Ishikawa (cell line): Measurements from ENCODE around the gene CNTNAP5.

Experiments
- CEBPB ChIP-seq: IDR thresholded peaks from 2 replicates; pipeline ENCODE4 v1.6.1; 2012
- CREB1 ChIP-seq: IDR thresholded peaks from 2 replicates; pipeline ENCODE4 v1.6.1; 2012; ENCODE audit warnings: low read depth
- EGR1 ChIP-seq: IDR thresholded peaks from 2 replicates; pipeline ENCODE4 v1.6.1; 2012
- EP300 ChIP-seq: IDR thresholded peaks from 2 replicates; pipeline ENCODE4 v1.6.1; 2012; ENCODE audit warnings: borderline replicate concordance
- FOXM1 ChIP-seq: IDR thresholded peaks from 2 replicates; pipeline ENCODE4 v1.6.1; 2012; ENCODE audit warnings: low read depth, borderline replicate concordance
- NFIC ChIP-seq: IDR thresholded peaks from 2 replicates; pipeline ENCODE4 v1.6.1; 2012
- RAD21 ChIP-seq: IDR thresholded peaks from 2 replicates; pipeline ENCODE4 v1.6.1; 2012; ENCODE audit warnings: low read depth
- TAF1 ChIP-seq: IDR thresholded peaks from 2 replicates; pipeline ENCODE4 v1.6.1; 2012; ENCODE audit warnings: low read depth, mild to moderate bottlenecking
- TCF12 ChIP-seq: IDR thresholded peaks from 2 replicates; pipeline ENCODE4 v1.6.1; 2012; ENCODE audit warnings: low read depth
- TEAD4 ChIP-seq: IDR thresholded peaks from 2 replicates; pipeline ENCODE4 v1.6.1; 2012
- YY1 ChIP-seq: IDR thresholded peaks from 2 replicates; pipeline ENCODE4 v1.6.1; 2012; ENCODE audit warnings: low read depth
- ZBTB7A ChIP-seq: IDR thresholded peaks from 2 replicates; pipeline ENCODE4 v1.6.1; 2012; ENCODE audit warnings: low read depth
- TF ChIP-seq, protein P1 (sequence below): IDR thresholded peaks from 2 replicates; pipeline ENCODE4 v1.6.1; 2012; ENCODE audit warnings: low read depth, mild to moderate bottlenecking
- TF ChIP-seq, protein P2 (sequence below): IDR thresholded peaks from 2 replicates; pipeline ENCODE4 v1.6.1; 2012
- TF ChIP-seq, protein P3 (sequence below): IDR thresholded peaks from 2 replicates; pipeline ENCODE4 v1.6.1; 2012

Gene CNTNAP5

DNA sequence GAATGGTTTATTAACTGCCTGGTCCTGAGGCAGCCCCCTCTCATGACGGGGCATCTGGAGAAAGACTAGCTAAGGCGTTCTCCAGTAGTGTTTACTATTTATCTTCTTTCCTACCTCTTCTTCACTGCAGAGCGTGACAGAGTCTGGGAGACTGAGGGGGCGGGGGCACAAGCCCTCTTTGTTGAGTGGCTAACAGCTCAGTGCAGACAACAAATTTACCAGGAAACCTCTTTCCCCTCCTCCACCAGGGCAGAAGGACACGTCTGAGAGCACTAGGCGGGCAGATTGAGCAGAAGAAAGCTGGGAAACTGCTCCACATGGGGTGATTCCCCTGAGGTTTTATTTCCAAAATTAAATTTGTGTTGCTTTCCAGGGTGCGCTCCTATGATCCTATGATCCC lies 322.1 kb downstream of the CNTNAP5 start:
- TF ChIP-seq TEAD4, result no peak
- no peak for TF ChIP-seq EP300
- no peak for TF ChIP-seq TAF1
- no peak for TF ChIP-seq RAD21
- TF ChIP-seq, protein P1, sequence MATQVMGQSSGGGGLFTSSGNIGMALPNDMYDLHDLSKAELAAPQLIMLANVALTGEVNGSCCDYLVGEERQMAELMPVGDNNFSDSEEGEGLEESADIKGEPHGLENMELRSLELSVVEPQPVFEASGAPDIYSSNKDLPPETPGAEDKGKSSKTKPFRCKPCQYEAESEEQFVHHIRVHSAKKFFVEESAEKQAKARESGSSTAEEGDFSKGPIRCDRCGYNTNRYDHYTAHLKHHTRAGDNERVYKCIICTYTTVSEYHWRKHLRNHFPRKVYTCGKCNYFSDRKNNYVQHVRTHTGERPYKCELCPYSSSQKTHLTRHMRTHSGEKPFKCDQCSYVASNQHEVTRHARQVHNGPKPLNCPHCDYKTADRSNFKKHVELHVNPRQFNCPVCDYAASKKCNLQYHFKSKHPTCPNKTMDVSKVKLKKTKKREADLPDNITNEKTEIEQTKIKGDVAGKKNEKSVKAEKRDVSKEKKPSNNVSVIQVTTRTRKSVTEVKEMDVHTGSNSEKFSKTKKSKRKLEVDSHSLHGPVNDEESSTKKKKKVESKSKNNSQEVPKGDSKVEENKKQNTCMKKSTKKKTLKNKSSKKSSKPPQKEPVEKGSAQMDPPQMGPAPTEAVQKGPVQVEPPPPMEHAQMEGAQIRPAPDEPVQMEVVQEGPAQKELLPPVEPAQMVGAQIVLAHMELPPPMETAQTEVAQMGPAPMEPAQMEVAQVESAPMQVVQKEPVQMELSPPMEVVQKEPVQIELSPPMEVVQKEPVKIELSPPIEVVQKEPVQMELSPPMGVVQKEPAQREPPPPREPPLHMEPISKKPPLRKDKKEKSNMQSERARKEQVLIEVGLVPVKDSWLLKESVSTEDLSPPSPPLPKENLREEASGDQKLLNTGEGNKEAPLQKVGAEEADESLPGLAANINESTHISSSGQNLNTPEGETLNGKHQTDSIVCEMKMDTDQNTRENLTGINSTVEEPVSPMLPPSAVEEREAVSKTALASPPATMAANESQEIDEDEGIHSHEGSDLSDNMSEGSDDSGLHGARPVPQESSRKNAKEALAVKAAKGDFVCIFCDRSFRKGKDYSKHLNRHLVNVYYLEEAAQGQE, result no peak
- no peak for TF ChIP-seq EGR1

DNA sequence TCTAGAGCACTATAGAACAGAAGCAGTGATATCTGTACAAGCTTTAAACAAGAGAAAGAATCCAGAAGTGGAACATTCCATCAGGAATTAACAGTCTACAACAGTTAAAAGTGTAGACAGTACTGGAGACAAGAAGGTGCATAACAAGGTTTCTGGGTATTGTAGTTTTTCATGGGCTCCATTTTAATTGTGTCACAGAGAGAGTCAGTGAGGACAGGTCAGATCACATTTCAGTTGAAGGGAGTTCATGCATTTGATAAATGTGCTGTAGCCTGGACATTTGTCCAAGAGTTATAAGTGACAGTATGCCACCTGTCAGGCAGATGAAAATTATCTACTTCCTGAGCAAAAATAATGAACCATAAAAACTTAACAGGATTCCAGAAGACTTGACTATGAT lies 328.6 kb downstream of the CNTNAP5 start:
- TF ChIP-seq, protein P2, sequence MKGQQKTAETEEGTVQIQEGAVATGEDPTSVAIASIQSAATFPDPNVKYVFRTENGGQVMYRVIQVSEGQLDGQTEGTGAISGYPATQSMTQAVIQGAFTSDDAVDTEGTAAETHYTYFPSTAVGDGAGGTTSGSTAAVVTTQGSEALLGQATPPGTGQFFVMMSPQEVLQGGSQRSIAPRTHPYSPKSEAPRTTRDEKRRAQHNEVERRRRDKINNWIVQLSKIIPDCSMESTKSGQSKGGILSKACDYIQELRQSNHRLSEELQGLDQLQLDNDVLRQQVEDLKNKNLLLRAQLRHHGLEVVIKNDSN, result no peak
- TF ChIP-seq EGR1, result no peak
- TF ChIP-seq TEAD4, result no peak
- no peak for TF ChIP-seq EP300

DNA sequence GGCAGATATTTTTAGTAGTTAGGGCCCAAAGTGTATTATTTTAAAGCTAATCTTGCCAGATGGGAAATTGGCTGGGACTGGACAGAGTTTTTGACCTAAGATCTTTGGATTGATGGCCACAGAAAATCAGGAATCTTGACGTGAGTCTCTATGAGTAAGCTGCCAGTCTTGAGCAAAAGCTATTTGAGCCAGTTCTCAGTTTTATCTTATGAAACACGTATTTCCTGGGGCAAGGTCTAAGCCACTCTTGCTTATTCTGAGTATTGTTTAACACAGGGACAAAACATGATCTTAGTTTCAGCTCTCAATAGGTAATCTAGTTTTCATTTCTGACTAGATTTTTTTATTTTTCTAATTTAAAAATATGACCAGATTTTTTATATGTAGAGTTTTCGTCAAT lies 329.4 kb downstream of the CNTNAP5 start:
- TF ChIP-seq, protein P1, result no peak
- TF ChIP-seq YY1, result no peak
- no peak for TF ChIP-seq ZBTB7A

DNA sequence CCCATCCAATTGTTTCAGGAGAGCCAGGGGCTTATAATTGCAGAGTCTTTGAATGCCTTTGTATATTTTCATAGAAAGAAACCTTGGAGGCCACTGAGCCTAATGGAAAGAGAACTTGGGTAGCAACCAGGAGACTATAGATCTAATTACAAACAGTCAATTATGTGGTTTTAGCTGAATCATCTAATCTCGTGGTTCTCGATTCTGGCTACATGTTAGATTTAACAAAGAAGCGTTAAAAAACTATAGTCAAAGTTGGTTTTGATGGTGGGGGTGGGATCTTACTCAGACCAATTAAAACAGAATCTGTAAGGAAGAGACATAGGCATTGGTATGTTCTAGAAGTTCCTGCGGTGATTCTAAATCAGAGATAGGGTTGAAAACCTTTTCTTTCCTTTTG lies 344.1 kb downstream of the CNTNAP5 start:
- TF ChIP-seq ZBTB7A (no peak), TCF12 (no peak), FOXM1 (no peak), TAF1 (no peak), TEAD4 (no peak), EGR1 (no peak), YY1 (no peak), CEBPB (no peak), NFIC (no peak), RAD21 (no peak)
- TF ChIP-seq, protein P2, result no peak
- TF ChIP-seq, protein P1, result no peak
- TF ChIP-seq, protein P3, sequence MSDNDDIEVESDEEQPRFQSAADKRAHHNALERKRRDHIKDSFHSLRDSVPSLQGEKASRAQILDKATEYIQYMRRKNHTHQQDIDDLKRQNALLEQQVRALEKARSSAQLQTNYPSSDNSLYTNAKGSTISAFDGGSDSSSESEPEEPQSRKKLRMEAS, result no peak

DNA sequence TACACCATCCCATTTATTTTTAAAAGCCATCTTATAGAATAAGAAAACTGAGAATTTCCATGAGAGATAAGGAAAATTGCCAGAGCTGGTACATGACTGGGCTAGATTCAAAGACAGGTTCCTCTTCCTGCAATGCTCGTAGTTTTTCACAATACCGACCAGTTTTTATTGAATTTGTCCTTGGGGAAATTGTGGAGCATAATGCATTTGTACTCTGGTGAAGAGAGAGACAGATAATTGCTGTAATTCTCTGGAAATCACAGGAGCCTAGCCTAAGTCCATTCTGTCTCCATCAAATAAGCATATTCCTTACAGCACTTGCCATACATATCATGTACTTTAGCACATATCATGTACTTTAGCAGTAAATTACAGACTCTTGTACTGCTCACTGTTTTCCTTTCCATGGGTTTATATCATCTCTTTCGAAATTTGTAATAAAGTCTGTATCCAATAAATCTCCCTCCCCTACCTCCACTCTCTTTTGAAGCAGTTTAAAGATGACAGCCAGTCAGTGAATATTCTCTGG lies 355.2 kb downstream of the CNTNAP5 start:
- TF ChIP-seq EGR1, result no peak

DNA sequence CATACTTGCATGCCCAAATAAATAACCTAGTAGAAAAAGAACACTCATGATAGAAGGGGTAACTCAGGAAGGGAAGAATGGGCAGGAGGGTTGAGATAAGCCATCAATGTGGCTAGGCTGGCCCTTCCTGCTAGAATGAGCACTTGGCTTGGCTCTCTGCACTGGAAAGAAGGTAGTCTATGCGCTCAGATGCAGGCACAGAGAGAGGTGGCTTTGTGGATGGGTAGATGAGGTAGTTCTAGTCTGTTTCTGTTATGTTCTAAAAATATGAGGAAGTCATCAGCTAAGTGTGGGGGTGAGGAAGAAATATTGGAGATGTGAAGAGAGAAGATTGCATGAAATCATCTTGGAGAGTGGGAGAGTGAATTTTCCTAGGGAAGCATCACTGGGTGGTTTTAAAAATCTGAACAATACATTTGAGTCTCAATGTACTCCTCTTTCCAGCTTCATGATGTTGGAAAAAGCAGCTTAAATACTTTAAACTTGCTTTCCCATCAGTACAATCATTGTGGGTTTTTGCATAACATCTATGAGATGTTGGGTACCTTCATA lies 357.1 kb downstream of the CNTNAP5 start:
- TF ChIP-seq NFIC (no peak), RAD21 (no peak), YY1 (no peak), TEAD4 (no peak), CEBPB (no peak), FOXM1 (no peak), ZBTB7A (no peak), EP300 (no peak), EGR1 (no peak), CREB1 (no peak), TCF12 (no peak), TAF1 (no peak)
- TF ChIP-seq, protein P1, result no peak
- TF ChIP-seq, protein P2, result no peak
- TF ChIP-seq, protein P3, result no peak
